ENCODE results near the gene AQP6. TPM values are rescaled to one million over a fixed set of nuclear protein-coding genes. Genes with fewer than 3 reads are reported as not detected.

AQP6 gene
- 0.10 TPM in 1 of 2 replicates, not detected in the other for total RNA-seq (2014; rRNA removed; shearing (Covaris generic))

DNA sequence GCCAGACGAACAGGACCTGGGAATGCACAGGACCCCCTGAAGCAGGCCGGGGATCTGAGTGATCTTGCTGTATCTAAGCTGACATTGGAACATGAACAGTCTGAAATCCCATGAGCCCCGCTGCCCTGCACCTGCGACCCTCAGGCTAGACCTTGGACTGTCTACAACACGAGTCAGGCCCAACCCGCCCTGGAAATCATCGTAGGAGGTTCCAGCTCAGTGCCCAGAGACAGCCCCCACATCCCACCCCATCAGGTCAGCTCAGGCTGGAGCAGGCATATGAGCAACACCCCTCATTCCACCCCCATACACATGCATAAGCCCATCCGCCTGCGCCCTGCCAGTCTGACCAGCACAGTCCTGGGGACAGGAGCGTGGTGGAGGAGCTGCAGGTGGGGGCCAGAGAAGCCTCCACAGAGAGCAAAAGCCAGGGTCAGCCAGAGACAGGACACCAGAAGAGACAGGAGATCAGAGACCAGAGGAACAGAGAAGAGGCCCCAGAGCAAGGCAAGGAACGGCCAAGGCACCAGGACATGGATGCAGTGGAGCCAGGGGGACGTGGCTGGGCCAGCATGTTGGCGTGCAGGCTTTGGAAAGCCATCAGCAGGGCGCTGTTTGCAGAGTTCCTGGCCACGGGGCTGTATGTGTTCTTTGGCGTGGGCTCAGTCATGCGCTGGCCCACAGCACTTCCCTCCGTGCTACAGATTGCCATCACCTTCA is at the start of gene AQP6:
TSS of gene AQP6 (plus strand) at position 307 of the 720 bp plus-strand sequence. CDS start at position 534, 227 bp downstream.
- DNase-seq (ENCODE audit: low spot score) = no peak

- no peak for DNase-seq (ENCODE audit: low spot score)
Observed at GRCh38 chr12:49923035-49923644, 49.6 kb upstream of the AQP6 start.

GRCh38 chr12:49923880-49924556 is 48.7 kb upstream of the AQP6 start:
- no peak for DNase-seq (ENCODE audit: low spot score)

GRCh38 chr12:49924628-49925246 is 48.0 kb upstream of the AQP6 start:
- no peak for DNase-seq (ENCODE audit: low spot score)

DNA sequence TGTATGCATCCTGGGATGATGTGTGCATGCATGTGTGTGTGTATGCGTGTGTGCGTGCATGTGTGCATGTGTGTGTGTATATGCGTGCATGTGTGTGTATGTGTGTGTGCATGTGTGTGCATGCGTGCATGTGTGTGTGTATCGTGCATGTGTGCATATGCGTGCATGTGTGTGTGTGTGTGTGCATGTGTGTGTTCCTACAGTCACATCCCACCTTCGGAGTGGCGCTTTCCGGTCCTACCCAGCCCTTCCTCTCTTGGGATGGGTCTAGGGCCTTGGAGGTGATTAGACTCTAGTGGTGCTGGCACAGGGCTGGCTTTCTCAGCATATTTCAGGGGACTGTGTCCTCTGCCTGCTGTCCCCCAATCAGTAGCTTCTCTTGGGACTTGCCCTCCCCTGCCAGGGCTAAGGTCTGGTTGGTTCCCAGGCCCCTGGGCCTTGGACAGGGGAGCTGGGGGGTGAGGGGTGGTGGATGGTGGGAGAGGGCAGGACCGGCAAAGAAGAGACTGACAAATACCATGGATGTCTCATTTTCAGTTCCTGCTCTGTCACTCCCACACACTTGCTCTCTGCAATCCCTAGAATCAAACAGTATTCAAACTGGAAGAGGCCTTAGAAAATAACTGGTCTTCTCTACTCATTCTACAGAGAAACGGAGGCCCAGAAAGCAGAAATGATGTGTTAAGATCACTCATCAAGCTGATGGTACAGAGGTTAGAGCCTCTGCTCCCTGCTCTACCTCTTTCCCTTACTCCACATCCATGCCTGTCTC is 47.1 kb upstream of the AQP6 start:
- DNase-seq (ENCODE audit: low spot score) = no peak

DNA sequence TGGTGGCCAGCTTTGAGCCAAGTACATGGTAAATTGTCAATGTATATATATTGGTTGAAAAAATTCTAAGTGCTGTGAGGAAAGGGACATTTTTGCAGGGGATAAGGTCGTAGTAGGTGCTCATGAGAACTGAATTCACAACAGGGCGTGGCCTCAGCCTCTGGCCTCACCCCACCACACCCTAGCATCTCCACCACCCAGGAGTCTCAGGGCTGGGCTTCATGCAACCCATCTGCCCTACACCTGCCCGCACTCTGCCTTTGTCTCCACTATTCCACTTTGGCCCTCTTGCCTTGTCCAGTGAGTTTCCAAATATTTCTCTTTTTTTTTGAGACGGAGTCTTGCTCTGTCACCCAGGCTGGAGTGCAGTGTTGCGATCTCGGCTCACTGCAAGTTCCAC is 44.3 kb upstream of the AQP6 start:
- no peak for DNase-seq (ENCODE audit: low spot score)

GRCh38 chr12:49929581-49929980 is 43.2 kb upstream of the AQP6 start:
- DNase-seq (ENCODE audit: low spot score) = no peak

DNA sequence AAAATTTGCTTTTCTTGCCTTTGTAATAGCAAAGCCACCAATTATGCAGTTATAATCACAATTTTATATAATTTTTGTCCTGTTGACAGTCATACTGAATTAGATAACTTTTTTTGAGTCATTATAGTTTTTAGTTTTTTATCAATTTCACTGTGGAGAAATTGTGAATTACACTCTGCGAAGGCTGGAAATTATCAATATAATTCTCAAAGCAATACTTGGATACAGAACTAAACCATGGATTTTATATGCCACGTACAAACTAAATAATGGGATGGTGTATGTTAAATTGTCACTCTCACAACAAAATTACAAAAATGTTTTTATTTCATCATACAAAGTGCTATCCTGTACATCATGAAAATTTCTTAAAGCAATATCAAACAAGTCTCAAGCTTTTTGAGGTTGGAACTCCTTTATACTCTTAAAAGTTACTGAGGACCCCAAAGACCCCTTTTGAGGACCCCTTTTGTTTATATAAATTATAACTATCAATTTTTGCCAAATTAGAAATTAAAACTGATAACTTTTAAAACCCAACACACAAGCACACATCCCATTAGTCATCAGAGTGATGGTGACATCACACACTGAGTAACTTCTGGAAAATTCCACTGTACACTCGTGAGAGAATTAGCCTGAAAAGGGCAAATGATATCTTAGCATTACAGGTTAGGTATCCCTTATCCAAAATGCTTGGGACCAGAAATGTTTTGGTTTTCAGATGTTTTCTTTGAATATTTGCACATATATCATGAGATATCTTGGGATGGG is 42.0 kb upstream of the AQP6 start:
- no peak for DNase-seq (ENCODE audit: low spot score)

DNA sequence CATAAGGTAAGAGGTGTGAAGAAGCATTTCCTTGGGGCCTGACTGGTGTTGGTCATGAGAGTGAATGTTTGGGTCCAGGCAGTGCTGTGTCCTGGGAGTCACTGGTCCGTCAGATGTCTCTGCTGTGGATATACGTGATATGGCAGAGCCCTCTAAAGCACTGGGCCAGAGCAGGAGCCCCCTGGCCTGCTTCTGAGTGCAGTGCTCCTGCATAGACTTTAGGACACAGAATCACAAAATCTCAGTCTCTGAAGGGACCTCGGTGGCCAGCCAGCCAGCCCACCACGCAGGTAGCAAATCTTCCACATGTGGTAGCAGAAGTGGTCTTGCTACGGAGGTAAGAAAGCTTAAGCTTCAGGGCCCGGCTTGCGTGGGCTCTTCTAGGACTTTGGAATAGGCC is 40.7 kb upstream of the AQP6 start:
- no peak for DNase-seq (ENCODE audit: low spot score)

DNA sequence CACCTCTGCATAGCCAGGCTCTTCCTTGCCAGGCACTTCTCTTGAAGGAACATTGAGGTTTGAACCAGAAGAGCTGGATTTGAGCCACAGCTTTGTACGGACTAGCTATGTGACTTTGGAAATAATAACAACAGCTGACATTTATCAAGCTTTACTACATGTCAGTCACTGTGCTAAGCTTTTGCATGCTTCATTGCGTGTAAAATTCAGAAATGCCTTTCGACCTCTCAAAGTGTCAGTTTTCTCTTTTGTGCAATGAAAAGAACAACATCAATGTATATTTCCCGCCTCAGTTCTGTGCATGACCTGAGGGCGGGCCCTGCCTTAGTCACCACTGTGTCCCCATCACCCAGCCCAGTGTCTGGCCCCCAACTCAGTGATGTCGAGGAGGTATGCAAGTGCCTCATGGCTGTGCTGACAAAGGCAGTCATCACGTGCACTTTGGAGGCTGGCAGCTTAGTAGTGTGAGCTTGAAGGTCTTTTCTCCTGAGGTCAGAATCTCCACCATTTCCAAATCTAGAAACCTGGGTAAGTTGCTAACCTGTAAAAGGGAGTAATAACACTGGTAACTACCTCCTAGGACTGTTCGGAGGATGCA is 40.1 kb upstream of the AQP6 start:
- DNase-seq (ENCODE audit: low spot score) = no peak

DNA sequence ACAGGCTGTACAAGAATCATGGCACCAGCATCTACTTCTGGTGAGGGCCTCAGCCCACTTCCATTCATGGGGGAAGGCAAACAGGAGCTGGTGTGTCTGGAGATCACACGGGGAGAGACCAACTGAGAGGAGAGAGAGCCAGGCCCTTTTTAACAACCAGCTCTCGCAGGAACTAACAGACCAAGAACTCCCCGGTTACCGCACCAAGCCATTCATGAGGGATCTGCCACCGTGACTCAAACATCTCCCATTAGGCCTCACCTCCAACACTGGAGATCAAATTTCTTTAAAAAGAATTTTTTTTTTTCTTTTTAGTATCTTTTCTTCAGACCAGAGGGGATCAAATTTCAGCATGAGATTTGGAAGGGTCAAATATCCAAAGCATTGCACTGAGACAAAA is 39.0 kb upstream of the AQP6 start:
- no peak for DNase-seq (ENCODE audit: low spot score)

DNA sequence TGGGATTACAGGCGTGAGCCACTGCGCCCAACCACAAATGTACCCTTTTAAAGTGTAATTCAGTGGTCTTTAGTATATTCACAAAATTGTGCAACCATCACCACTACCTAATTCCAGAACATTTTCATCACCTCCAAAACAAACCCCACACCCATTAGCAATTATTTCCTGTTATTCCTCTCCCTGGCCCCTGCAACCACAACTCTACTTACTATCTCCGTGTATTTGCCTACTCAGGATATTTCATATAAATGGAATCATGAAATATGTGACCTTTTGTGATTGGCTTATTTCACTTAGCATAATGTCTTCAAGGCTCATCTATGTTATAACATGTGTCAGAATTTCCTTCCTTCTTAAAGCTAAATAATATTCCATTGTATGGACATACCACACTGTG is 38.2 kb upstream of the AQP6 start:
- no peak for DNase-seq (ENCODE audit: low spot score)

GRCh38 chr12:49936925-49937324 is 35.8 kb upstream of the AQP6 start:
- no peak for DNase-seq (ENCODE audit: low spot score)

DNA sequence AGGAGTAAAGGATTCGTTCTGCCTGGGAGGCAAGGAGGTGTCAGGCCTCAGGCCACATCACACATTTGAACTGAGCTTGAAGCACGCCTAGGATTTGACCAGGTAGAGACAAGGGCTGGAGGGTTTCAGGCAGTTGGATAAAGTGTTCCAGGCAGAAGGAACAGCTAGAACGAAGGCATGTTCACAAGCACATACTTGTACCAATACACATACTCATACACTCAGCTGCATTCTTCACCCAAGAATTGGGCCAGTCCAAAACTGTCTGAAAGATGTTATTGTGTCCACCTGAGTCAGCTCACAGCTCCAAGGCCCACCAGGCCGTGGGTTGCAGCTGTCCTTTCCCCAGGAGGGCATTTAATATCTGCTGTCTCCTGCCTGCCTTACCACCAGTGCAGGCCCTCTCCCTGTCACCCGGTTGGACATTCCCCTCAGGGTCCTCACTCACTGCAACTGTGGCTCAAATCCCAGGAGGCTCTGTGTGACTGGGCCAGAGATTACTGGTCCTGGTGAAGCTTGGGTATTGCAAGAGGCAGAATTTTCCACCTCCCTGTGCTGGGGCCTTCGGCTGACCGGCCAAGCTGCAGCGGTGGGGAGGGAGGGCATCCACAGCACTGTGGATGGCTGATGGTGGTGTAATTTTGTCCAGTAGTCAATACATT is 35.0 kb upstream of the AQP6 start:
- no peak for DNase-seq (ENCODE audit: low spot score)

DNA sequence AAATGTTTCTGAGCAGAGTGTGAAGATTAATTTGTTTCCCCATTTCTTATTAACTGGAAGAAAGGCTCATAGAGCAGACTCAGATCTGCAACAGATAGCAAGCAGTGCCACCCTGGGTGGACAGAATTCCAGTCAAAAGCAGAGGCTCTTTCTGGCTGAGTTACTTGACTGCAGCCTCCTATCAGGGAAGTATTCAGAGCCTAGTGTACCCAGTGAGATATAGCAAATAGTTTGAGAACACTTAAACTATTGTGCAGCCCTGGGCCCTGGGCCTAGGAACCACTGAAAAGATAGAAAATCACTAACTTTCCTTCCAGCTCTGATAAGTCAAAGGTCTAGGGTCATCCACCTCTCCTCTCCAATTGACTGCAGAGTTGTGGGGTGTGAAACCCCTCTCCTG is 33.4 kb upstream of the AQP6 start:
- DNase-seq (ENCODE audit: low spot score) = no peak

GRCh38 chr12:49939707-49940106 is 33.0 kb upstream of the AQP6 start:
- DNase-seq (ENCODE audit: low spot score) = no peak

DNA sequence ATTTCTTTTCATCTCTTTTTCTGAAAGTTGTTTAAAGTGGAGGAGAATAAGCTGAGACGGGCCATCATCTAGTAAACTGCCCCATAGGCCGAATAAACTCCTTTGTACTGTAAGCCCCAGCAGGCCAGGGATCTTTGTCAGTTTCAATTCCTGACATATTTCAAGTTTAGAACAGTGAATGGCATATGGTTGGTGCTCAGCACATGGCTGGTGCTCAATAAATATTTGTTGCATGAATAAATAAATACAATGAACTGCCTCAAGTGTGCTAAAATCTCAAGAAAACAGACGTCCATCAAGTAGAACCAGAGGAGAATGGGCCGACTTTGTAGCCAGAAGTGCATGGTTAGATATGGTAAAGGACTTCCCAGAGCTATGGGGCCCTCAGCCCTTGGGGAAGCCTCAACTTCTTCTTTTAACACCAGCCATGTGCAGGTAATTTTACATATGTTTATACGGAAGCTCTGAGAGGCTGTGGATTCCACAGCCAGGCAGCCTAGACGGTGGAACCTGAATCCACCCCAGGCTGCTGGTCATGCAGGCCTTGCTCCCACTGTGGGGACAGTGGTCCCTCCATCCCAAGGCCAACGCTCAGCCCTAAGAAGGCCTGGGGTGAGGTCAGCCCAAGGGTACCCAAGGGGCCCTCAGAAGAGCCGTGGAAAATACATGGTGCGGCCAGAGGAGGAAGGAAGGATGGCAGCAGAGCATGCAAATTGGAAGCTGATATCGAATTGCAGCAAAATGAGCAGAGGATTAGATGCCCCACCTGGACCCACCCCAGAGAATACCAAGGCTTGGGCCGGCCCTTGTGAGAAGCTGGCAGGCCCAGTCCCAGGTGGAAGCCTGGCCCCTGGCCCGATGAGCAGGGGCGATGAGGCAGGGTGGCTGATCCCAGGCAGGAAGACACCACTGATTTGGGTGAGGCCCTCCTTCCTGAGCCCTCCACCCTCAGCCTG is 30.9 kb upstream of the AQP6 start:
- no peak for DNase-seq (ENCODE audit: low spot score)

DNA sequence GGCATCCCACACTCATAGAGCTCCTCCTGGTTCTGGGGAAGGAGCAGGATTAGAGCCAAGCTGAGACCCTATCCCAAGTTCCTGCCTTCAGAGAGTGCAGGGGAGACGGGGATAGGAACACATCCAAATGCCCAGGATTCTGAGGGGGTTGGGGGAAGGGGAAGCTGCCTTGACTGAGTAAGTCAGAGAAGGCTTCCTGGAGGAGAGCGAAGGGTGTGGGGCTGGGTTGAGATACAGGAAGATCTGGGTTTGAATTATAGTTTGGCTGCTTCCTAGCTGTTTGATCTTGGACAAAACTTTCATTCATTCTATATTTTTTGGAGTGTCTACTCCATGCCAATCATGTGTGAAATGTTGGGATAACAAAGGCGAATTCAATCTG is 30.2 kb upstream of the AQP6 start:
- no peak for DNase-seq (ENCODE audit: low spot score)

Data from H4 (cell line).